GM19240 (cell line): Measurements from ENCODE around the gene RELN.

Experiments
- DNase-seq: peaks from one replicate; pipeline ENCODE4 v3.0.0; 2011; ENCODE audit warnings: low spot score; ENCODE audit not compliant: insufficient read length

RELN gene

GRCh38 chr7:103727982-103728610 lies 261.4 kb downstream of the RELN start:
- no peak for DNase-seq

DNA sequence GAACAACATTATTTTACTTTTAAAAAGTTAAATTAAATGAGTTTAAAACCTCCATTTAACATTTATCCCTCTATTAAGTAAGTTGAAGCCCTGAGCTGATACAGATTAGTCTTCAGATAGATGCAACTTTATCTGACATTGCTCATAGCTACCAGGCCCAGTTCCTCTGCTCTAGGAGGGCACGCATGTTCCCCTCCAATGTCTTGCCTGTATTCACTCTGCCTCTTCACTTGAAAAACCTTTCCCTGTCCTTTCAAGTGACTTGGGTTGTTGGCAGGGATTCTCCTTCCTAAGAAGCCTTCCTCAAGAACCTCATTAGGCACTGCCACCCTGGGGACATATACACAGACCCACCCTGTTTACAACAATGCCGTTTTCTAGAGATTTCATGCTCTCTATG lies 270.4 kb downstream of the RELN start:
- DNase-seq: no peak

DNA sequence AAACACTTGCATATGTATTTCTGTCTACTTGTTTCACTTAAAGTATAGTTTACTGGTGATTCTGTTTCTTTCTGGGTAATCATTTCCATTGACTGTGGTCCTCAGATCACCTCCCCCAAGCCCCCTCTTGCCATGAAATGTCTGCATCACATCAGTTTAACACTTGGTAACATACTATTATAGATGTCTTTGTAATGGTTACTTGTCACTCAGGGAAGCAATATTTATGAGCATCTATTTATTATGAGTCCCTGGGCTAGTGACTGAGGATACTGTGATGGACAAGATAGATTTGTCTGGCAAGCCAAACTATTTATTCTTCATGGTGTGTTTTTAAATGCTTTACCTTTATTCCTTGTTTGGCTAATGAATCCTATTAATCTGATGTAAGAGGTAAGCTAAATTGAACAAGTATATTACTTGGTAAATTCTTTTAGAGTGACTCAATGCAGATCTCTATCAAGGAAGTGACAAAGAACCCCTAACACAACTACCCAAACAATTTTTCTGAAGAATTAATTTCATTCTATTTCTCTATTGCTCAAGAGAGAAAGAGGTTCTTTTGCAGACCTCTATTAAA lies 270.9 kb downstream of the RELN start:
- DNase-seq: no peak

GRCh38 chr7:103717574-103717973 lies 271.9 kb downstream of the RELN start:
- DNase-seq: no peak

DNA sequence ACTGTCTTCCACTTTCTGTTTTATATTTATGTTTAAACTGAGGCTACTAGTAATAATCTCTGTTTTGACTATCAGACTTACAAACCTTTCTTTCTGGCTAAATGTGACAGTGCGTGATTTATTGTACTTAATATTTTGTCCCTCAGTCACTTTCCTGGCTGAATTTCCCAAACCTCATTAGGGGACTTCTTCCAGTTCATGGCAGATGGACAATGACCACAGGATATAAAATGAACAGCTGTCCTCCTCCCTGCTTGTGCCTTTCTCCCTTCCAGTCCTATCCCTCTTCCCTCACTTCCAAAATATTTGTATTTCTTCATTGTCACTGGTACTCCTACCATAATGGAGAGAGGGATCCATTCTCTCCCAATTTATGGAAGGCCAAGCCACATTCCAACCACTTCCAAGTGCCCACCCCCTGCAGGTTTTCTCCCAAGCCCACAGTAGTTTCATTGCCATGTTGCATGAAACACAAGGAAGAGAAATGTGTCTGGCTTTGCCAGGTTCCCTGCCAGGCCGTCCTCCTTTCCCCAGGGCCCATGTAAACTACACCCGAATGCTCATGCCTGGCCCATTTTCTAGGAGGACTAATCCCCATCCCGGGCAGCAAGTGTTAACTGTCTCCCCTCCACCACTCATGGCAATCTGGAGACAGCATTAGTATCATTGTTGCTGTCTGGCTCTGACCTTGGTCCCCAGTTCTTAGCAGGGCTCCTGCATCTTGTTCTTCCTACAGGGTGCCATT lies 273.9 kb downstream of the RELN start:
- DNase-seq: no peak

GRCh38 chr7:103714376-103714927 lies 275.0 kb downstream of the RELN start:
- no peak for DNase-seq

DNA sequence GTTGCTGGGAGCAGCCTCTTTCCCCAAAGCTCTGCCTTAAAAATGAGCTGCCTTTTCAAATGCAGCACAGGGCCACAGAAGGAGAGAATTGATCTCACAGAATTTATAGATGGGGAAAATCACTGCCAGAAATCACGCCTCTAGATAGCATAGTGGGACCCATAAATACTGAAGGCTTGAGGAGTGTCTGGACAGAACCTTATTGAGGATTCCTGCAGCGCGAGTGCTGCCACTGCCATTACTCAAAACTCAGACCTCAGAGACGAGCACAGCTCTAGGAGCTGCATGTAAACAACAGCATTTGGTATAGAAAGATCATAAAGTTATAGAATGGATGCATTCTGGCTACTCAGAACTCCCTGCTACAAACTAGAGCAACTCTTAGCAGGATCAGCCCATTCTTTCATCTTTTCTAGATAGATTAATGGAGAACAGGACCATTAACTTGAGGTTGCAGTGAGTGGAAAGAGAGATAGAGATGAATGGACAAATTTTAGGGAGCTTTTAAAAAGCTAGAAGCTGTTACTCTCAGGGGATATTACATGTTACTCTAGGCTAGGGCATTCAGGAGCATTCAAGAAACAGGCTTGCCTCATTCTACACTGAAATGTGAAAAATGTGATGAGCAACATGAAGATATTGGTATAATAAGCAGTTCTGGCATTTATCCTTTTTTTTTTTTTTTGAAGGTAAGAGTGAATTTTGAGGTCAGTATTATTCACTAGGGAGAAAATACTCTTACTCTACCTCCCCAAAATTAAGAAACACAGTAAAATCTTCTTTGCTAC lies 276.3 kb downstream of the RELN start:
- no peak for DNase-seq

DNA sequence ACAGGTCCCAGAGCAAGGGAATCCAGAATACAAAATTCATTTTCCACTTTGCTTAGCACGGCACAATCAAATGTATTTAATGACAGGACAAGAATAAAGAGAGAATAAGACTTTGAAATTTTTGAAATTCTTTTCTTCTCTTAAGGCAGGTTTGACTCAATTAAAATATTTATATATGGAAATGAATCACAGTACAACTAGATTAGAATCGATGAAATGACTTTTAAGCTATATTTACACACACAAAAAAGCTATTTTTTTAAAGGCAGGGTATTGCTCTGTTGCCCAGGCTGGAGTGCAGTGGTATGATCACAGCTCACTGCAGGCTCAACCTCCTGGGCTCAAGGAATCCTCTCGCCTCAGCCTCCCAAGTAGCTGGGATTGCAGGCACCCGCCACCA lies 278.0 kb downstream of the RELN start:
- DNase-seq: no peak

GRCh38 chr7:103710247-103710646 lies 279.2 kb downstream of the RELN start:
- DNase-seq: no peak

DNA sequence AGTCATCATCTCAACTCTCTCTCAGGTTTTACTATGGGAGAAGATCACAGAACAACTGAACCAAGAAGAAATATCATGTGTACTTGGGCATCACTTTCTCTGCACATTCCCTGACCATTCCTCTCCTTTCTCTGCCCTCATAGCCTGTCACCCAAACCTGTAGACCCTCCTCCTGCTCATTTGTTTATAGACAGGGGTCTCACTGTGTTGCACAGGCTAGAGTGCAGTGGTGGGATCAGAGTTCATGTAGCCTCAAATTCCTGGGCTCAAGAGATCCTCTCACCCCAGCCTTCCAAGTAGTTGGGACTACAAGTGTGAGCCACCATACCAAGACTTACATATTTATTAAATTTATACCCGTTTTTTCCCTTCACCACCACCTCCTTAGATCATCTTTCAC lies 282.7 kb downstream of the RELN start:
- no peak for DNase-seq

GRCh38 chr7:103705542-103705941 lies 283.9 kb downstream of the RELN start:
- no peak for DNase-seq

- no peak for DNase-seq
These were observed 284.8 kb downstream of the RELN start for GRCh38 chr7:103704701-103705100.

- no peak for DNase-seq
These were observed 286.5 kb downstream of the RELN start for GRCh38 chr7:103702982-103703381.

GRCh38 chr7:103702454-103702853 lies 287.0 kb downstream of the RELN start:
- no peak for DNase-seq

GRCh38 chr7:103699032-103699431 lies 290.4 kb downstream of the RELN start:
- DNase-seq: no peak

- DNase-seq: no peak
These were observed 291.4 kb downstream of the RELN start for GRCh38 chr7:103698064-103698463.

GRCh38 chr7:103695521-103695920 lies 293.9 kb downstream of the RELN start:
- DNase-seq: no peak

- DNase-seq: no peak
These were observed 295.2 kb downstream of the RELN start for GRCh38 chr7:103694304-103694703.

DNA sequence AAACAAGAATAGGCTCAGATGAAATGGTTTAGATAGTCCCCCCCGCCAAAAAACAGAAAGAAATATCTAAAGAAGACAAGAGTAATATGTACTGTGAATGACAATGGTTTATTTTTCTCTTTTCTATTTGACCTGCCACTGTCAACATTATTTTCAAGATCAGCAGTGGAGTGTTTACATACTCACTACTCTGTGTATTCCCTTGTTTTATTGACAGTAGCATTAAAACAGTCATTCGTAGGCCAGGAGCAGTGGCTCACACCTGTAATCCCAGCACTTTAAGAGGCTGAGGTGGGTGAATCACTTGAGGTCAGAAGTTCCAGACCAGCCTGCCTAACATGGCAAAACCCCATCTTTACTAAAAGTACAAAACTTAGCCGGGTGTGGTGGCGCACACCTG lies 298.2 kb downstream of the RELN start:
- DNase-seq: no peak

- DNase-seq: no peak
These were observed 299.1 kb downstream of the RELN start for GRCh38 chr7:103690242-103690974.

DNA sequence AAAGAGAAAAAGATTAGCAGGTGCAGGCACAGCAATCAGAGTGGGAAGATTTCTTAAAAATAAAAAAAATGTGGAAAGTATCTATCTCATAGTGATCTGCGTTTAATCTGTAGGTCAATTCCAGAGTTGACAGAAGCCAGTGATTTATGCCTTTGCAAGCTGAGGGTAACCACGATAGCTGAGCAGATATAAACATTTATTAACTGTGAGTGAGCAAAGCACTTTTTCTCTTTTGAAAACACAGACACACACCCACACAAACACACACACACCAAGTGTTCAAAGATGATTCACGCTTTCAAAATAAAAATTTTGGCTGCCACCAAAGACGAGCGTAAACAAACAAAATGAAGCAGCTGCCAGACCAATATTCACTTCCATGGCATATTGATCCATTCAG lies 300.2 kb downstream of the RELN start:
- DNase-seq: no peak
